SK-N-SH (cell line): ENCODE results near the gene SPATA16. TPM values are rescaled to one million over a fixed set of nuclear protein-coding genes. Genes with fewer than 3 reads are reported as not detected.
"Not testable (repeated sequence)": the region's sequence is repeated elsewhere in the genome, so short reads cannot be mapped to it uniquely, and the experiment has no call there.

ENCODE experiments used
- CTCF ChIA-PET: fragments of 300-600, 350-600 bp; formaldehyde crosslinking; extraction: SDS; loops from one replicate; lab custom pipeline; 2021; lab: Yijun Ruan, JAX
- POLR2A ChIA-PET: fragments of 350-600 bp; sonication (Branson Sonifier 250); formaldehyde crosslinking; extraction: SDS; loops from one replicate; lab custom pipeline; 2020; ENCODE audit warnings: antibody characterized with exemption, inconsistent platforms; lab: Yijun Ruan, JAX
- DNase-seq: peaks from one replicate; pipeline ENCODE4 v3.0.0; 2012
- H2AFZ ChIP-seq: fragments of 200-600 bp; sonication (generic); 2 replicates; pipeline ENCODE4 v1.8.1; 2016; ENCODE audit warnings: antibody characterized with exemption, mild to moderate bottlenecking, low read depth
- H3F3A ChIP-seq: fragments of 200-600 bp; sonication (generic); replicated peaks from 2 replicates; pipeline ENCODE3; 2016; ENCODE audit warnings: antibody characterized with exemption, mild to moderate bottlenecking; ENCODE audit not compliant: insufficient read depth
- H3K27ac ChIP-seq, 2 experiments: fragments of 200-500 bp in 1 of 2; fragments of 200-600 bp in 1 of 2; sonication (Bioruptor generic) in 1 of 2; sonication (generic), shearing (Covaris generic) in 1 of 2; 2 replicates each; pipeline versions ENCODE4 v1.5.1 to v1.6.1; 2014 to 2016; ENCODE audit warnings: low read depth in 2 of 2, inconsistent platforms in 1 of 2, low read length in 1 of 2, mild to moderate bottlenecking in 1 of 2, mixed read lengths in 1 of 2
- H3K27me3 ChIP-seq: fragments of 200-600 bp; sonication (generic), shearing (Covaris generic); 2 replicates; pipeline ENCODE4 v1.6.1; 2016; ENCODE audit warnings: mixed run types; ENCODE audit not compliant: insufficient read depth
- H3K36me3 ChIP-seq, 2 experiments: fragments of 200-500 bp in 1 of 2; fragments of 200-600 bp in 1 of 2; sonication (Bioruptor generic) in 1 of 2; sonication (generic) in 1 of 2; replicated peaks in 1 of 2; 2 replicates each; pipeline versions ENCODE3 to v1.5.1; 2014 to 2016; ENCODE audit warnings: low read length in 1 of 2, mild to moderate bottlenecking in 1 of 2; ENCODE audit not compliant: insufficient read depth in 2 of 2, control insufficient read depth in 1 of 2
- H3K4me1 ChIP-seq, 2 experiments: fragments of 200-500 bp in 1 of 2; fragments of 200-600 bp in 1 of 2; sonication (Bioruptor generic) in 1 of 2; sonication (generic), shearing (Covaris generic) in 1 of 2; 2 replicates each; pipeline versions ENCODE4 v1.5.1 to v1.6.1; 2014 to 2016; ENCODE audit warnings: low read depth in 1 of 2, low read length in 1 of 2, mixed run types in 1 of 2; ENCODE audit not compliant: insufficient read depth in 2 of 2, control insufficient read depth in 1 of 2
- H3K4me2 ChIP-seq: fragments of 200-600 bp; sonication (generic), shearing (Covaris generic); 2 replicates; pipeline ENCODE4 v1.6.1; 2017; ENCODE audit warnings: mixed run types
- H3K4me3 ChIP-seq, 2 experiments: fragments of 200-500 bp in 1 of 2; fragments of 200-600 bp in 1 of 2; sonication (Bioruptor generic) in 1 of 2; sonication (generic), shearing (Covaris generic) in 1 of 2; 2 replicates each; pipeline versions ENCODE4 v1.5.1 to v1.8.1; 2014 to 2016; ENCODE audit warnings: low read depth in 2 of 2, inconsistent platforms in 1 of 2, low read length in 1 of 2, mild to moderate bottlenecking in 1 of 2, mixed read lengths in 1 of 2, moderate library complexity in 1 of 2
- H3K79me2 ChIP-seq: fragments of 200-600 bp; sonication (generic); 2 replicates; pipeline ENCODE4 v1.8.1; 2017; ENCODE audit warnings: mild to moderate bottlenecking; ENCODE audit not compliant: insufficient read depth
- H3K9ac ChIP-seq: fragments of 200-600 bp; sonication (generic); 2 replicates; pipeline ENCODE4 v1.6.1; 2017; ENCODE audit warnings: mixed run types
- H3K9me2 ChIP-seq: fragments of 200-600 bp; sonication (generic); 2 replicates; pipeline ENCODE4 v1.6.1; 2017; ENCODE audit warnings: mixed run types
- H3K9me3 ChIP-seq: fragments of 200-600 bp; sonication (generic); 2 replicates; pipeline ENCODE4 v1.6.1; 2017; ENCODE audit warnings: mixed run types, mild to moderate bottlenecking, moderate library complexity
- H4K20me1 ChIP-seq: fragments of 200-600 bp; sonication (generic); 2 replicates; pipeline ENCODE4 v1.6.1; 2017; ENCODE audit warnings: mild to moderate bottlenecking, mixed run types; ENCODE audit not compliant: insufficient read depth
- ELF1 ChIP-seq: IDR thresholded peaks from 2 replicates; pipeline ENCODE4 v1.4.0; 2012
- FOSL2 ChIP-seq: IDR thresholded peaks from 2 replicates; pipeline ENCODE4 v1.4.0; 2012; ENCODE audit warnings: low read depth, mild to moderate bottlenecking, moderate library complexity, borderline replicate concordance
- GATA2 ChIP-seq: sonication (generic); formaldehyde crosslinking; IDR thresholded peaks from 2 replicates; pipeline ENCODE4 v1.5.0; 2020; ENCODE audit warnings: mild to moderate bottlenecking, missing genetic modification reagents
- IRF3 ChIP-seq: fragments of 150-350 bp; IDR thresholded peaks from 2 replicates; pipeline ENCODE4 v1.6.1; 2016; ENCODE audit warnings: mild to moderate bottlenecking, low read depth, low read length
- MEF2A ChIP-seq: IDR thresholded peaks from 2 replicates; pipeline ENCODE4 v1.4.0; 2012; ENCODE audit warnings: low read depth, borderline replicate concordance
- PBX3 ChIP-seq: IDR thresholded peaks from 2 replicates; pipeline ENCODE4; 2012
- RXRA ChIP-seq: IDR thresholded peaks from 2 replicates; pipeline ENCODE4 v1.4.0; 2012; ENCODE audit warnings: low read depth, mild to moderate bottlenecking, borderline replicate concordance
- SIN3A ChIP-seq: IDR thresholded peaks from 2 replicates; pipeline ENCODE4 v1.6.1; 2012; ENCODE audit warnings: low read depth, mild to moderate bottlenecking, low read length, moderate library complexity, borderline replicate concordance
- TEAD4 ChIP-seq: IDR thresholded peaks from 2 replicates; pipeline ENCODE4 v1.4.0; 2012; ENCODE audit warnings: mild to moderate bottlenecking, borderline replicate concordance; ENCODE audit not compliant: insufficient read depth
- WGBS: methylation state at CpG from one replicate; pipeline ENCODE4 v1.1.6; 2017; ENCODE audit warnings: low lambda C conversion rate; 5-methylcytosine and 5-hydroxymethylcytosine counted together
- polyA plus RNA-seq, 3 experiments: library from polyadenylated mRNA; depleted of rRNA; stranded (reverse); fragments of >200 nt; gene quantifications; 2 replicates each; pipeline ENCODE4 v1.2.3, GENCODE V29; 2012
- TF ChIP-seq, protein P1 (sequence below): IDR thresholded peaks from 2 replicates; pipeline ENCODE4 v1.6.1; 2012; ENCODE audit warnings: mild to moderate bottlenecking, low read depth, low read length, moderate library complexity

Gene SPATA16
- polyA plus RNA-seq, 1 of the 3 experiments (the other 2 are of a cell fraction), result not detected

GRCh38 chr3:172960626-172961182 lies 180.3 kb downstream of the SPATA16 start:
- H3K4me2 ChIP-seq, H2AFZ ChIP-seq, H3K9me2 ChIP-seq, H3K4me1 ChIP-seq, H3K4me3 ChIP-seq, H3K9me3 ChIP-seq, H3K36me3 ChIP-seq, H3K79me2 ChIP-seq, H3K27ac ChIP-seq, POLR2A ChIA-PET, H3K9ac ChIP-seq, DNase-seq, H4K20me1 ChIP-seq, H3F3A ChIP-seq, H3K27me3 ChIP-seq: not testable (repeated sequence)
- CTCF ChIA-PET, result interaction anchor here (0.9 to 1.6 kb wide), 2 partner anchors 22 to 115 kb away, joined by 4 read pairs; no protein-coding TSS in a partner anchor
- WGBS, result 40% methylated on average over 3 of the region's 3 CpGs

DNA sequence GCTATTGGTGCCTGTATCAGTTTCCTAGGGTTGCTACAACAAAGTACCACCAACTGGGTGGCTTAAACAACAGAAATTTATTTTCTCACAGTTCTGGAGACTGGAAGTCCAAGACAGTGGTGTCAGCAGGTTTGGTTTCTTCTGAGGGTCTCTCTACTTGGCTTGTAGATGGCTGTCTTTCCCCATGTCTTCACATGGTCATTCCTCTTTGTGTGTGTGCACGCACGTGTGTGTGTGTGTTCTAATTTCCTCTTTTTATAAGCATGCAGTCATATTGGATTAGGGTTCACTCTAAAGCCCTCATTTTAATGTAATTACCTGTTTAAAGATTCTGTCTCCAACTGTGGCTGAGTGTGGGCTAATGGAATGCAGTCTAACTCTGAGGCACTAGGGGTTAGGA lies 182.5 kb downstream of the SPATA16 start:
- Histone ChIP-seq H3K9me3 (no peaks in the 10 kb centered on the region), H3F3A (no peaks in the 10 kb centered on the region), H3K9ac (no peak overlapping the region), H3K9me2 (no peaks in the 10 kb centered on the region), H3K27ac (no peak overlapping the region), H3K27me3 (no peaks in the 10 kb centered on the region), H3K4me1 (no peaks in the 10 kb centered on the region), H3K4me2 (no peak overlapping the region), H3K4me3 (no peak overlapping the region), H3K36me3 (no peaks in the 10 kb centered on the region), H3K79me2 (no peaks in the 10 kb centered on the region), H2AFZ (no peak overlapping the region), H4K20me1 (no peaks in the 10 kb centered on the region)
- POLR2A ChIA-PET, result no interaction called here
- TF ChIP-seq MEF2A, result no peak
- no peak for TF ChIP-seq GATA2 (CRISPR knock-in tag)
- no peak for TF ChIP-seq PBX3
- 69% methylated on average over 2 of the region's 2 CpGs for WGBS
- CTCF ChIA-PET, result no interaction called here
- DNase-seq, result no peak

GRCh38 chr3:172953571-172953970 lies 187.5 kb downstream of the SPATA16 start:
- no peak overlapping the region for H2AFZ ChIP-seq
- H3K4me2 ChIP-seq, result no peak overlapping the region
- TF ChIP-seq IRF3 (no peak), TEAD4 (no peak), SIN3A (no peak), ELF1 (no peak), PBX3 (no peak), FOSL2 (no peak), RXRA (no peak)
- TF ChIP-seq, protein P1, sequence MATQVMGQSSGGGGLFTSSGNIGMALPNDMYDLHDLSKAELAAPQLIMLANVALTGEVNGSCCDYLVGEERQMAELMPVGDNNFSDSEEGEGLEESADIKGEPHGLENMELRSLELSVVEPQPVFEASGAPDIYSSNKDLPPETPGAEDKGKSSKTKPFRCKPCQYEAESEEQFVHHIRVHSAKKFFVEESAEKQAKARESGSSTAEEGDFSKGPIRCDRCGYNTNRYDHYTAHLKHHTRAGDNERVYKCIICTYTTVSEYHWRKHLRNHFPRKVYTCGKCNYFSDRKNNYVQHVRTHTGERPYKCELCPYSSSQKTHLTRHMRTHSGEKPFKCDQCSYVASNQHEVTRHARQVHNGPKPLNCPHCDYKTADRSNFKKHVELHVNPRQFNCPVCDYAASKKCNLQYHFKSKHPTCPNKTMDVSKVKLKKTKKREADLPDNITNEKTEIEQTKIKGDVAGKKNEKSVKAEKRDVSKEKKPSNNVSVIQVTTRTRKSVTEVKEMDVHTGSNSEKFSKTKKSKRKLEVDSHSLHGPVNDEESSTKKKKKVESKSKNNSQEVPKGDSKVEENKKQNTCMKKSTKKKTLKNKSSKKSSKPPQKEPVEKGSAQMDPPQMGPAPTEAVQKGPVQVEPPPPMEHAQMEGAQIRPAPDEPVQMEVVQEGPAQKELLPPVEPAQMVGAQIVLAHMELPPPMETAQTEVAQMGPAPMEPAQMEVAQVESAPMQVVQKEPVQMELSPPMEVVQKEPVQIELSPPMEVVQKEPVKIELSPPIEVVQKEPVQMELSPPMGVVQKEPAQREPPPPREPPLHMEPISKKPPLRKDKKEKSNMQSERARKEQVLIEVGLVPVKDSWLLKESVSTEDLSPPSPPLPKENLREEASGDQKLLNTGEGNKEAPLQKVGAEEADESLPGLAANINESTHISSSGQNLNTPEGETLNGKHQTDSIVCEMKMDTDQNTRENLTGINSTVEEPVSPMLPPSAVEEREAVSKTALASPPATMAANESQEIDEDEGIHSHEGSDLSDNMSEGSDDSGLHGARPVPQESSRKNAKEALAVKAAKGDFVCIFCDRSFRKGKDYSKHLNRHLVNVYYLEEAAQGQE, result no peak
- TF ChIP-seq, all 33 proteins: peak for 0
- Histone ChIP-seq H3K9ac (no peak overlapping the region), H3K27ac (no peak overlapping the region), H3K79me2 (no peaks in the 10 kb centered on the region), H3K27me3 (no peaks in the 10 kb centered on the region), H3K4me3 (no peak overlapping the region), H3K9me2 (no peaks in the 10 kb centered on the region), H4K20me1 (no peaks in the 10 kb centered on the region), H3F3A (no peaks in the 10 kb centered on the region), H3K36me3 (no peaks in the 10 kb centered on the region), H3K9me3 (no peaks in the 10 kb centered on the region), H3K4me1 (no peaks in the 10 kb centered on the region)
- no peak for DNase-seq
- POLR2A ChIA-PET, result no interaction called here
- CTCF ChIA-PET, result no interaction called here
- WGBS, result 33% methylated on average over 2 of the region's 2 CpGs
